ENCODE data around the gene GALNT1. TPM values are rescaled to one million over a fixed set of nuclear protein-coding genes. Genes with fewer than 3 reads are reported as not detected.

GALNT1 gene
- total and polyA plus RNA-seq, 2 of the 4 experiments (the other 2 are of a cell fraction), result 24.9 to 43.9 TPM

DNA sequence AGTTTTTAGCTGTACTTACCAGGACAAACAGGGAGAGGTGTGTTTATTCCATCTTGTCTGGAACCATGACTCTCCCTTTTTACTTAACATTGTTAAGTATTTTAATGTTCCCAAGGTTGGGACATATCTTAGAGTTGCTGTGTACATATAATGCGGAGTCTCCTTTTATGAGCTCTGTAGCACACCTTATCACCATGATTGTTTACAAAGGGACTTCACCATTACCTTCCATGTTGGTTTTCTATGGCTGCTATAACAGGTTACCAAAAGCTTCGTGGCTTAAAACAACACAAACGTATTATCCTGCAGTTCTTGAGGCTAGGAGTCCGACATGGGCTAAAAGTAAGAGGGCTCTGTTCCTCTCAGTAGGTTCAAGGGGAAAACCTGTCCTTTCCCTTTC is 164.3 kb downstream of the GALNT1 start:
- no peak overlapping the region for H4K8ac ChIP-seq (ENCODE audit: low read depth in 2 of 2, low read length in 2 of 2)
- in situ Hi-C loops (cut with MboI; ENCODE audit: low sequenced_read_pairs), result no loop called here
- ChIA-PET POLR2A (ENCODE audit: unreplicated experiment) (no interaction called here), CTCF (interaction anchor here (1.8 kb wide), 1 partner anchor 11 kb away, joined by 6 read pairs; no protein-coding TSS in a partner anchor)
- ATAC-seq (ENCODE audit: low read depth), result no peak
- no peak overlapping the region for H3K56ac ChIP-seq (ENCODE audit: extremely low read depth, insufficient read depth, low read length)
- H3K27me3 ChIP-seq (ENCODE audit: control insufficient read depth, insufficient read depth, low read length), result peaks cover 20% of the 10 kb centered on the region
- intact Hi-C loops (cut with micrococcal nuclease), result no loop called here
- H2BK120ac ChIP-seq (ENCODE audit: low read depth, low read length), result no peak overlapping the region
- dilution Hi-C loops (cut with HindIII; ENCODE audit: low sequenced_read_pairs, unreplicated experiment), result no loop called here
- no peak overlapping the region for H3K23ac ChIP-seq (ENCODE audit: low read depth, low read length)
- WGBS, 2 experiments (ENCODE audit: extremely low coverage in 2 of 2, insufficient read length in 1 of 2), result 51% methylated on average over 3 of the region's 4 CpGs; no CpG with 5 or more reads in 1 of the 2 experiments
- no peak overlapping the region for H4K91ac ChIP-seq (ENCODE audit: insufficient read depth, low read depth, low read length)
- H3K9me3 ChIP-seq (ENCODE audit: control insufficient read depth, insufficient read depth, low read length), result no peaks in the 10 kb centered on the region
- H3K79me1 ChIP-seq (ENCODE audit: low read depth in 1 of 2, low read length in 2 of 2), result no peaks in the 10 kb centered on the region
- no peaks in the 10 kb centered on the region for H3K9me1 ChIP-seq (ENCODE audit: insufficient read depth, low read length)
- H3K27ac ChIP-seq (ENCODE audit: insufficient read depth, low read length), result no peak overlapping the region
- no peak overlapping the region for H2AK9ac ChIP-seq (replicated peaks; ENCODE audit: low read depth, low read length, poor library complexity)
- H2BK5ac ChIP-seq (ENCODE audit: low read depth, low read length, poor library complexity, severe bottlenecking), result no peak overlapping the region
- H3K4me2 ChIP-seq (ENCODE audit: low read depth, low read length), result no peak overlapping the region
- no peak overlapping the region for H2AFZ ChIP-seq (replicated peaks; ENCODE audit: low read length, poor library complexity)
- no peaks in the 10 kb centered on the region for H4K20me1 ChIP-seq (ENCODE audit: insufficient read depth, low read length)
- H2AK5ac ChIP-seq (ENCODE audit: low read depth, low read length), result no peak overlapping the region
- H3K36me3 ChIP-seq (ENCODE audit: control insufficient read depth, insufficient read depth, low read length), result no peaks in the 10 kb centered on the region
- H3K4ac ChIP-seq (ENCODE audit: low read depth, low read length), result no peak overlapping the region
- H3K4me1 ChIP-seq (ENCODE audit: control insufficient read depth, insufficient read depth, low read length), result no peaks in the 10 kb centered on the region
- no peak overlapping the region for H3K9ac ChIP-seq (ENCODE audit: low read depth, low read length)
- H3K14ac ChIP-seq (replicated peaks; ENCODE audit: low read depth, low read length), result no peak overlapping the region
- no peak for DNase-seq
- TF ChIP-seq, protein P1, sequence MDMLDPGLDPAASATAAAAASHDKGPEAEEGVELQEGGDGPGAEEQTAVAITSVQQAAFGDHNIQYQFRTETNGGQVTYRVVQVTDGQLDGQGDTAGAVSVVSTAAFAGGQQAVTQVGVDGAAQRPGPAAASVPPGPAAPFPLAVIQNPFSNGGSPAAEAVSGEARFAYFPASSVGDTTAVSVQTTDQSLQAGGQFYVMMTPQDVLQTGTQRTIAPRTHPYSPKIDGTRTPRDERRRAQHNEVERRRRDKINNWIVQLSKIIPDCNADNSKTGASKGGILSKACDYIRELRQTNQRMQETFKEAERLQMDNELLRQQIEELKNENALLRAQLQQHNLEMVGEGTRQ (IDR thresholded peaks at IDR 0.05; ENCODE audit: low read depth, low read length), result no peak
- TF ChIP-seq RFX5 (IDR thresholded peaks at IDR 0.05; ENCODE audit: low read depth, low read length) (no peak), CEBPB (IDR thresholded peaks at IDR 0.05; ENCODE audit: low read depth, low read length) (no peak), FOS (IDR thresholded peaks at IDR 0.05; ENCODE audit: low read depth, low read length) (no peak), CHD1 (IDR thresholded peaks at IDR 0.05; ENCODE audit: low read depth, low read length) (no peak), NFE2L2 (IDR thresholded peaks at IDR 0.05; ENCODE audit: low read depth, low read length) (no peak), RAD21 (IDR thresholded peaks at IDR 0.05; ENCODE audit: low read length) (no peak), BHLHE40 (IDR thresholded peaks at IDR 0.05; ENCODE audit: low read depth, low read length) (no peak), RCOR1 (IDR thresholded peaks at IDR 0.05; ENCODE audit: insufficient replicate concordance, low read length) (no peak), MAZ (IDR thresholded peaks at IDR 0.05; ENCODE audit: borderline replicate concordance, low read depth, low read length) (no peak), SMC3 (IDR thresholded peaks at IDR 0.05; ENCODE audit: low read depth, low read length) (no peak), MAFK (IDR thresholded peaks at IDR 0.05; ENCODE audit: low read depth, low read length) (no peak)
- TF ChIP-seq, protein P2, sequence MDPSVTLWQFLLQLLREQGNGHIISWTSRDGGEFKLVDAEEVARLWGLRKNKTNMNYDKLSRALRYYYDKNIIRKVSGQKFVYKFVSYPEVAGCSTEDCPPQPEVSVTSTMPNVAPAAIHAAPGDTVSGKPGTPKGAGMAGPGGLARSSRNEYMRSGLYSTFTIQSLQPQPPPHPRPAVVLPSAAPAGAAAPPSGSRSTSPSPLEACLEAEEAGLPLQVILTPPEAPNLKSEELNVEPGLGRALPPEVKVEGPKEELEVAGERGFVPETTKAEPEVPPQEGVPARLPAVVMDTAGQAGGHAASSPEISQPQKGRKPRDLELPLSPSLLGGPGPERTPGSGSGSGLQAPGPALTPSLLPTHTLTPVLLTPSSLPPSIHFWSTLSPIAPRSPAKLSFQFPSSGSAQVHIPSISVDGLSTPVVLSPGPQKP (IDR thresholded peaks at IDR 0.05; ENCODE audit: borderline replicate concordance, low read depth, low read length), result no peak
- H3K18ac ChIP-seq (ENCODE audit: low read depth, low read length), result no peak overlapping the region
- no peak overlapping the region for H3K4me3 ChIP-seq (ENCODE audit: insufficient read depth, low read depth, low read length)
- no peak overlapping the region for H4K5ac ChIP-seq (ENCODE audit: low read depth, low read length)
- H2BK15ac ChIP-seq (ENCODE audit: low read depth, low read length), result no peak overlapping the region
- no TSS peak for BruUV-seq (replicated peaks)
- H2BK20ac ChIP-seq (ENCODE audit: low read depth, low read length), result no peak overlapping the region
